Measurements from ENCODE around the gene CERCAM.

CERCAM gene

DNA sequence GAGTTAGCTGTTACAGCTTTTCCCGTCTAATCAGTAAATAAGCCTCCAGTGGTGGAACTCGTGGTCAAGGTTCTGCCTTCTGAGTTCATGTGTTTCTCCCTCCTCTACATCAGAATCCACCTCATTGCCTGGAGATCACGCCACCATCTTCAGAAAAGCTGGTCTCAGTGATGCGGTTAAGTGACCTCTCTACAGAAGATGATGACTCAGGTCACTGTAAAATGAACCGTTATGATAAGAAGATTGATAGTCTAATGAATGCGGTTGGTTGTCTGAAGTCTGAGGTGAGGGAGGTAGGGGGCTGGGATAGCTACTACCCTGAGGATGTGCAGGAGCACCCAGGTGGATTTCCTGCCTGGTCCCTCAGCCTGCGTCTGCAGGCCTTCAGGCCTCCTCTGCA lies 48.4 kb downstream of the CERCAM start:
- no peak for DNase-seq

- DNase-seq, result no peak
These were observed 49.9 kb downstream of the CERCAM start for GRCh38 chr9:128470560-128470959.

GRCh38 chr9:128473104-128473503 lies 52.4 kb downstream of the CERCAM start:
- DNase-seq, result no peak

GRCh38 chr9:128475867-128476266 lies 55.2 kb downstream of the CERCAM start:
- no peak for DNase-seq

DNA sequence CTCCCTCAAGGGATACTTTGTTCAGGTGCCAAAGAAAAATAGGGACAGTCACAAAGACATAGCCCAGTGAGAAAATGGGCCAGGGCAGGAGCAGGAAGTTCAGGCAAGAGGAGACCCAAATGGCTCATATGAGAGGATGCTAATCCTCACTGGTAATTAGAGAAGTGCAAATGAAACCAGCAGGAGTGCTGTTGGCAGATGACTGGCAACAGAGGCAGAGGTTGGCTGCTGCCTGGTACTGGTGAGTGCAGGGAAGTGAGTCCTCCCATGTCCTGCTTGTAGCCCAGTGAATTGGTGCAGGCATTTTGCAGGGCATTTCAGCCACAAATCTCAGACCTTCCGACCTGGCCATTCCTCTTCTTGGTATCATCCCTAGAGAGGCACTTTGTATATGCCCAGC lies 58.6 kb downstream of the CERCAM start:
- peak; percentile 40 for DNase-seq

DNA sequence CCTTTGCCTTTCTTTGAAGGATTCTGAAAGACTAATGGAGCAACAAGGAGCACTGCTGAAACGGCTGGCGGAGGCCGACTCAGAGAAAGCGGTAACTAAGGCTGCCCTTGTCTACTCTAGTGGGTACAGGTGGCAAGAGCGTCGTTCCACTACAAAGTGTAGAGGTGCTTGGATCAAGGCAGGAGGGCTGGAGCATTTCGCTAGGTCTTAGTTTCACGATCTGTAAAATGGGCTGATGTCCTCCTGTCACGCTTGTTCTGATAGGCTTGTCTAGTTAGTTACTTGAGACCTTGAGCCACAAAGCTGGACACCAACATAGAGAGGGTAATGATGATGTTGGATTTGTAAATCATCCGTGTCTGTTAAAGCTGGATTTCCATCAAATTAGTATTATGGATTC lies 60.9 kb downstream of the CERCAM start:
- DNase-seq, result no peak

- no peak for DNase-seq
These were observed 61.5 kb downstream of the CERCAM start for GRCh38 chr9:128482186-128482585.

GRCh38 chr9:128484686-128485413 lies 64.2 kb downstream of the CERCAM start:
- DNase-seq, result no peak

DNA sequence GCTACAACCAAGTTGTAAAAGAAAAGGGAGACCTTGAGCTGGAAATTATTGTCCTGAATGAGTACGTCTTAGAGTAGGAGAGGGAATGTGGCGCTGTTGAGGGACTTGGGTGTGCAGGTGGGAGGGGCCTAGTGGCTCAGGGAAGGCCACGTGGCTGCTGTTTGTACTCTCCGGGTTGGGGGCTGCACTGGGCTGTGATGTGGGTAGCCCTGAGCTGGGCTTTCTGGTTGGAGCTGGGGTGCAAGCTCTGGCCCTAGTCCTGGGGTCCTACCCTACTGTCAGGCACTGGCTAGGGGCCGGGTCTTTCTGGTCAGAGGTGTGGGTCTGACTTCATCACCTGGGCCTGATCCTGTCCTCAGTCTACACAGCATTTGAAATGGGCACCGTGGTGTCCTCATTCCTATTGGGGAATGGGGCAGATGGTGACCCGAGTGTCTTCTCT lies 64.8 kb downstream of the CERCAM start:
- no peak for DNase-seq

DNA sequence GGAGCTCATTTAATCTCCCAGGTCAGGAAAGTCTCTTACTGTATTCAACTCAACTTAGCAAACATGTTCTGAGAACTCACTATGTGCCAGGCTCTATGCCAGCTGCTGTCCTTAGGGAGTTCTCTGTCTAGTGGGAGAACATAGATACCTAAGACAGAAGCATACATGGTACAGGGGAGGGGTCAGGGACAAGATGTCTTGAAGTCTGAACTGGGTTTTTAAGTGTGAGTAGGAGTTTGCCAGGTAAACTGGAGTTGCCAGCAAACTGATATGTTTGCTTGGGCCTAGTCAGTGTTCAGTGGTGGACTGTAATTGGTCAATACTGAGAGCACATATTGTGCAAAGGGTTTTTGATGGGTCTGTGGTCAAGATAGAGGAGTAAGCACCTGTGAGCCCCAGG lies 65.5 kb downstream of the CERCAM start:
- DNase-seq, result no peak
